AG09319 (cell line): ENCODE data around the gene IFNL2.

Experiments used
- DNase-seq: peaks from one replicate; pipeline ENCODE4 v3.0.0-alpha.2; 2010; ENCODE audit warnings: low read depth; ENCODE audit errors: extremely low read depth
- CTCF ChIP-seq: IDR thresholded peaks from 2 replicates; pipeline ENCODE4 v1.5.1; 2011; ENCODE audit warnings: low read depth, mild to moderate bottlenecking, inconsistent platforms, low read length, moderate library complexity

Gene IFNL2

GRCh38 chr19:39318071-39318470 is 49.9 kb downstream of the IFNL2 start:
- DNase-seq, result no peak
- TF ChIP-seq CTCF, result no peak

GRCh38 chr19:39318690-39319089 is 50.5 kb downstream of the IFNL2 start:
- no peak for DNase-seq
- no peak for TF ChIP-seq CTCF

GRCh38 chr19:39319098-39319891 is 51.1 kb downstream of the IFNL2 start:
- no peak for DNase-seq
- TF ChIP-seq CTCF, result no peak
